ENCODE measurements around the gene IL1RAP.
A peak's percentile ranks its signal among the peaks of the same experiment; 100 is the strongest.

IL1RAP gene

DNA sequence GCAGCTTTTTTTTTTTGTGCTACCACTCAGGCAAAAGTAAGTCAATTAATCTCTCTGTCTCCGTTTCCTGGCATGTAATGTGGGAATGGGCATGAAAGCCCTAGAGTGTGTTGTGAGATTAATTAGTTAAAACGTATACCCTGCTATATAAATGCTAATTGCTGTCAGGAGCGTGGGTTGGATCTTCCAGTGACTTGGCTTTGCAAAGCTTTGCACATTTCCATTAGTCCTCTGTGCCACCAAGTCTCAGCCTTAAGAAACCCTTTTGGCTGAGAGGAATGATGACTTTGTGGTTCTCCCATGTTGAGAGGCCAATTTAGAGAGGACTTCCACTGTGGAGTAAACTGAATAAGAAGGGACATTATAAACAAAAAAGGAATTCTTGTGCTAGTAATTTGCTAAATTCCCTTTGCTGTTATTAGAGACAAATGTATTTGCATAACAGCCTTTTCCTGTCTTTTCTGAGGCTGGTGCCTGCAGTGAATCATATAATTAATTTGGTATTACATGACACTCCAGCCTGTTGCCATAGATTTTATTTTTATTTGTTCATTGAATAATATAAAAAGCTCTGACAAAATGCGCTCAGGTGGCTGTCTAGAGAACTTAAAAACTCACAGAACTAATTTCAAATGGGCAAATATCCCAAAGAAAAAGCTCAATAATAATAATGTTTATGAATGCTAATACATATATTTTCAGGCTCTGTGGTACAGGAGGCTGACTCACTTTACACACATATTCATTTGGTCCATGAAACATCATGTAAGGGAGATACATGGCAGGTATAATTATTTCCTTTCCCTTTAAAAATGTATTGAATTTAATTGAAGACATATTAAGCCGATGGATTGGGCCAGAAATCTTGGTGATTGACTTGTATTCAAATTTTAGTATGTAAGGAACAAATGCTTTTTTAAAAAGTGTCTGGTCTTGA lies 82.7 kb downstream of the IL1RAP start:
- Histone ChIP-seq H3K27ac (ENCODE audit: poor library complexity, severe bottlenecking) (peak overlapping the region; percentile 16), H3K9me3 (ENCODE audit: severe bottlenecking) (no peaks in the 10 kb centered on the region), H3K36me3 (ENCODE audit: low read depth) (peaks cover 38% of the 10 kb centered on the region), H3K4me1 (ENCODE audit: insufficient read depth, poor library complexity, severe bottlenecking) (peaks cover 18% of the 10 kb centered on the region), H3K27me3 (ENCODE audit: insufficient read depth, poor library complexity, severe bottlenecking) (no peaks in the 10 kb centered on the region), H3K4me3 (ENCODE audit: severe bottlenecking) (no peak overlapping the region)
- DNase-seq (ENCODE audit: low spot score) = no peak
- TF ChIP-seq, protein P1, sequence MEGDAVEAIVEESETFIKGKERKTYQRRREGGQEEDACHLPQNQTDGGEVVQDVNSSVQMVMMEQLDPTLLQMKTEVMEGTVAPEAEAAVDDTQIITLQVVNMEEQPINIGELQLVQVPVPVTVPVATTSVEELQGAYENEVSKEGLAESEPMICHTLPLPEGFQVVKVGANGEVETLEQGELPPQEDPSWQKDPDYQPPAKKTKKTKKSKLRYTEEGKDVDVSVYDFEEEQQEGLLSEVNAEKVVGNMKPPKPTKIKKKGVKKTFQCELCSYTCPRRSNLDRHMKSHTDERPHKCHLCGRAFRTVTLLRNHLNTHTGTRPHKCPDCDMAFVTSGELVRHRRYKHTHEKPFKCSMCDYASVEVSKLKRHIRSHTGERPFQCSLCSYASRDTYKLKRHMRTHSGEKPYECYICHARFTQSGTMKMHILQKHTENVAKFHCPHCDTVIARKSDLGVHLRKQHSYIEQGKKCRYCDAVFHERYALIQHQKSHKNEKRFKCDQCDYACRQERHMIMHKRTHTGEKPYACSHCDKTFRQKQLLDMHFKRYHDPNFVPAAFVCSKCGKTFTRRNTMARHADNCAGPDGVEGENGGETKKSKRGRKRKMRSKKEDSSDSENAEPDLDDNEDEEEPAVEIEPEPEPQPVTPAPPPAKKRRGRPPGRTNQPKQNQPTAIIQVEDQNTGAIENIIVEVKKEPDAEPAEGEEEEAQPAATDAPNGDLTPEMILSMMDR (IDR thresholded peaks at IDR 0.05; ENCODE audit: poor library complexity, severe bottlenecking) = no peak
- no peak for ATAC-seq (ENCODE audit: low read depth)

DNA sequence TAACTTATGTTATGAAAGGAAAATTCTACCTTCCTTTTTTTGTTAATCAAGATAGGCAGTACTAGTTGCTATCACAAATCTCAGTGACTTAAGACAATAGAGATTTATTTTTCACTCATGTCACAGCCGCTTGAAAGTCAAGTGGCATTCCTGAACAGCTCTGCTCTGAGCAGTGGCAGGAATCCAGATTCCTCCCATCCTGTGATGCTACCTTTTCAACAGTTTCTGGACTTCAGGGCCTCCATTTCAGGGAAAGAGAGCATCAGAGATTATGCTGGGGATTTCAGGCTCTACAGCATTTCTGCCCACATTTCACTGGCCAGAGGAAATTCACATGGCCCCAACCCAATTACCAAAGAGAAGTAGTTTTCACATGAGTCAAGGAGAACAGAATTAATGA lies 83.4 kb downstream of the IL1RAP start:
- Histone ChIP-seq H3K36me3 (ENCODE audit: low read depth) (peaks cover 44% of the 10 kb centered on the region), H3K27ac (ENCODE audit: poor library complexity, severe bottlenecking) (peak overlapping the region; percentile 16), H3K9me3 (ENCODE audit: severe bottlenecking) (no peaks in the 10 kb centered on the region), H3K27me3 (ENCODE audit: insufficient read depth, poor library complexity, severe bottlenecking) (no peaks in the 10 kb centered on the region), H3K4me3 (ENCODE audit: severe bottlenecking) (no peak overlapping the region), H3K4me1 (ENCODE audit: insufficient read depth, poor library complexity, severe bottlenecking) (peaks cover 18% of the 10 kb centered on the region)
- ATAC-seq (ENCODE audit: low read depth) (no peak), DNase-seq (ENCODE audit: low spot score) (no peak)
- TF ChIP-seq, protein P1 (IDR thresholded peaks at IDR 0.05; ENCODE audit: poor library complexity, severe bottlenecking) = no peak

DNA sequence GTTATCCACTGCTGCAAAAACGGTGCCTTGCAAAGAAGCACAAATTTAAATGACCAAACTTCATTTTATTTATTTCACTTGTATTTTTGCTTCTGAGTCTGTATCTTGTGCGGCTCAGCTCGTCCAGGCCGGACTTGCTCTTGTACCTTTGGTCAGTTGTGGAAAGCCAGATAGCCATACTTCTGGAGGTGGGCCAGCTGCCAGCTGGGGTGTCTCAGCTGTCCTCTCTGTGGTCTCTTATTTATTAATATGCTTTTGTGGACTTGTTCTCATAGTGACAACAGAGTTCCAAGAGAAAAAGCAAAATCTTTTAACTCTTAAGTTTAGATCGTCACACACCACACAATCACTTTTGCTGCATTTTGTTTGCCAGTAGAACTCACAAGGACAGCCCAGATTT lies 87.7 kb downstream of the IL1RAP start:
- no peak for DNase-seq (ENCODE audit: low spot score)
- ATAC-seq (ENCODE audit: low read depth) = no peak
- peaks cover 4% of the 10 kb centered on the region for H3K4me1 ChIP-seq (ENCODE audit: insufficient read depth, poor library complexity, severe bottlenecking)
- no peak overlapping the region for H3K27ac ChIP-seq (ENCODE audit: poor library complexity, severe bottlenecking)
- H3K4me3 ChIP-seq (ENCODE audit: severe bottlenecking) = no peak overlapping the region
- H3K27me3 ChIP-seq (ENCODE audit: insufficient read depth, poor library complexity, severe bottlenecking) = no peaks in the 10 kb centered on the region
- no peaks in the 10 kb centered on the region for H3K9me3 ChIP-seq (ENCODE audit: severe bottlenecking)
- TF ChIP-seq, protein P1 (IDR thresholded peaks at IDR 0.05; ENCODE audit: poor library complexity, severe bottlenecking) = no peak
- H3K36me3 ChIP-seq (ENCODE audit: low read depth) = peaks cover 69% of the 10 kb centered on the region

DNA sequence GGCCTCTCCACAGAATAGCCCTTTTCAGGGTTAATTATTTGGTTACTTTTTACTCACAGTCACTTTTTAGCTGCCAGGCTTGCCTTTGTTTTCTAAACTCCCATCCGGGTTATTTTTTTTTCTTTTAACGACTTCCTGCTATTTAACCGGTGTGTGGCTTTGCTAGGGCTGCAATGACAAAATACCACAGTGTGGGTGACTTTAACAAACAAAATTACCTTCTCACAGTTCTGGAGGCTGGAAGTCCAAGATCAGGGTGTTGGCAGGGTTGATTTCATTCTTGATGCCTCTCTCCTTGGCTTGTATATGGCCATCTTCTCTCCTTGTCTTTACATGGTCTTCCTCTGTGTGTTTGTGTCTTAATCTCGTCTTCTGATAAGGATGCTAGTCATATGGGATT lies 91.5 kb downstream of the IL1RAP start:
- DNase-seq (ENCODE audit: low spot score) (no peak), ATAC-seq (ENCODE audit: low read depth) (no peak)
- Histone ChIP-seq H3K9me3 (ENCODE audit: severe bottlenecking) (no peaks in the 10 kb centered on the region), H3K4me3 (ENCODE audit: severe bottlenecking) (no peak overlapping the region), H3K36me3 (ENCODE audit: low read depth) (peaks cover 88% of the 10 kb centered on the region), H3K27me3 (ENCODE audit: insufficient read depth, poor library complexity, severe bottlenecking) (no peaks in the 10 kb centered on the region), H3K27ac (ENCODE audit: poor library complexity, severe bottlenecking) (no peak overlapping the region), H3K4me1 (ENCODE audit: insufficient read depth, poor library complexity, severe bottlenecking) (no peaks in the 10 kb centered on the region)
- TF ChIP-seq, protein P1 (IDR thresholded peaks at IDR 0.05; ENCODE audit: poor library complexity, severe bottlenecking) = no peak

DNA sequence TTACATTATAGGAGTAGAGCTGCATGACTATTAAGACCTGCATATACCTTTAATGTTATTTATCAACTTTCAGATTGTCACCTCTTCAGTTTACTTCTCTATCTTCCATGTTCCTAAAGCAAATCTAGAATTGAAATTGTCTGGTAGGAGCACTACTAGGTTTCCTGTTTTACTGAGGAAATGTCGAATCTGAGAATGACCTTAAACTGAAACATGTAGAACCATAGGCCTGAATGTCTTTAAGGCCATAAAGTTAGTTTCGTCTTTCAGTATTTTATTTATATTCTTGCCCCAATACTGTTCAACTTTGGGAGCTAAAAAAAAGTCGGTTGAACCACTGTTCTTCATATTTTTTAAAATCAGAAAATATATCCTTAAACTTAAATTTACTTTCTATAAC lies 92.7 kb downstream of the IL1RAP start:
- Histone ChIP-seq H3K4me1 (ENCODE audit: insufficient read depth, poor library complexity, severe bottlenecking) (no peaks in the 10 kb centered on the region), H3K4me3 (ENCODE audit: severe bottlenecking) (no peak overlapping the region), H3K36me3 (ENCODE audit: low read depth) (peaks cover 91% of the 10 kb centered on the region), H3K27me3 (ENCODE audit: insufficient read depth, poor library complexity, severe bottlenecking) (no peaks in the 10 kb centered on the region), H3K27ac (ENCODE audit: poor library complexity, severe bottlenecking) (no peak overlapping the region), H3K9me3 (ENCODE audit: severe bottlenecking) (no peaks in the 10 kb centered on the region)
- ATAC-seq (ENCODE audit: low read depth) (no peak), DNase-seq (ENCODE audit: low spot score) (no peak)
- TF ChIP-seq, protein P1 (IDR thresholded peaks at IDR 0.05; ENCODE audit: poor library complexity, severe bottlenecking) = no peak
